Pulmonary artery endothelial cell (primary cell): Measurements from ENCODE around the gene SWI5. TPM values are rescaled to one million over a fixed set of nuclear protein-coding genes. Genes with fewer than 3 reads are reported as not detected.

Experiments used
- DNase-seq: peaks from one replicate; pipeline ENCODE4 v3.0.0-alpha.2; 2011; ENCODE audit warnings: low read depth, low spot score
- total RNA-seq: library from RNA; depleted of rRNA; stranded (reverse); fragments of >200 nt; gene quantifications from 2 replicates; pipeline ENCODE4 v1.2.3, GENCODE V29; 2014

The SWI5 gene
- total RNA-seq, 1 donor from 2014 or later: 32.4 TPM

DNA sequence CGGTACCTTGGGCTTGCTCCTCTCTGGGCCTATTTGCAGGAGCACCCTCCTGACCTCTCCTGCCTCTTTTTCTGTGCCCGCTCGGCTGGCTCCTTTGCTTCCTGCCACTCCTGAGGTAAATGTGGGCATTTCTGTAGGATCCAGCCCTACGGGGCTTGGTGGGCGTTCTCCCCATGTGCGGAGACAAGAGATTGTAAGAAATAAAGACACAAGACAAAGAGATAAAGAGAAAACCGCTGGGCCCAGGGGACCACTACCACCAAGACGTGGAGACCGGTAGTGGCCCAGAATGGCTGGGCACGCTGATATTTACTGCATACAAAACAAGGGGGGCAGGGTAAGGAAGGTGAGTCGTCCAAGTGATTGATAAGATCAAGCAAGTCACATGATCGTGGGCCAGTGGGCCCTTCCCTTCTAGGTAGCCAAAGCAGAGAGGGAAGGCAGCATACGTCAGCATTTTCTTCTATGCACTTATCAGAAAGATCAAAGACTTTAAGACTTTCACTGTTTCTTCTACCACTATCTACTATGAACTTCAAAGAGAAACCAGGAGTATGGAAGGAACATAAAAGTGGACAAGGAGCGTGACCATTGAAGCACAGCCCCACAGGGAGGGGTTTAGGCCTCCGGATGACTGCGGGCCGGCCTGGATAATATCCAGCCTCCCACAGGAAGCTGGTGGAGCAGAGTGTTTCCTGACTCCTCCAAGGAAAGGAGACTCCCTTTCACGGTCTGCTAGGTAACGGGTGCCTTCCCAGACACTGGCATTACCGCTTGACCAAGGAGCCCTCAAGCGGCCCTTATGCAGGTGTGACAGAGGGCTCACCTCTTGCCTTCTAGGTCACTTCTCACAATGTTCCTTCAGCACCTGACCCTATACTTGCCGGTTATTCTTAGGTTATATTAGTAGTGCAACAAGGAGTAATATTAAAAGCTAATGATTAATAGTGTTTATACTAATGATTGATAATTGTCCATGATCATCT, 3.3 kb downstream of the SWI5 start:
- peak; percentile 35 for DNase-seq

- no peak for DNase-seq
Observed at GRCh38 chr9:128280084-128280622, 4.1 kb downstream of the SWI5 start.

- DNase-seq: peak; percentile 27
Observed at GRCh38 chr9:128282500-128282899, 6.4 kb downstream of the SWI5 start.

GRCh38 chr9:128285033-128285784, 9.1 kb downstream of the SWI5 start:
- DNase-seq: no peak

DNA sequence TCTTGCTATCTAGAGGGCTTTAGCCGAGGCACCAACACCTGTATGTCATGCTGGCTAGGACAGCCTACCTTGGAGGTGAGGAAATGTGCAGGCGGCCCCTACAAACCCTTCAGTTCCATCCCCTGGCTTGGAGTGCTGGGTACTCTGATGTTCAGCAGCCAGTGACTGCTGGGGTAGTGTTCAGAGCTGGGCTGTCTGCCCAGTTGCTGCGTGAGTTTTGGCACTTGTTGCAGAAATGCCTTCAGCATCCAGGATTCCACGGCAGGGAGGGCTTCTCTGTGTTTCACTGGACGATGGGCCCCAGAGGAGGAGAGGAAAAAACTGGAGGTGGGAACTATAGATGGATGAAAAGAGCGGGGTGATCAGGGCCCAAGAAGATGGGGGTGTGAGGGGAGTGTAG, 10.4 kb downstream of the SWI5 start:
- no peak for DNase-seq

DNA sequence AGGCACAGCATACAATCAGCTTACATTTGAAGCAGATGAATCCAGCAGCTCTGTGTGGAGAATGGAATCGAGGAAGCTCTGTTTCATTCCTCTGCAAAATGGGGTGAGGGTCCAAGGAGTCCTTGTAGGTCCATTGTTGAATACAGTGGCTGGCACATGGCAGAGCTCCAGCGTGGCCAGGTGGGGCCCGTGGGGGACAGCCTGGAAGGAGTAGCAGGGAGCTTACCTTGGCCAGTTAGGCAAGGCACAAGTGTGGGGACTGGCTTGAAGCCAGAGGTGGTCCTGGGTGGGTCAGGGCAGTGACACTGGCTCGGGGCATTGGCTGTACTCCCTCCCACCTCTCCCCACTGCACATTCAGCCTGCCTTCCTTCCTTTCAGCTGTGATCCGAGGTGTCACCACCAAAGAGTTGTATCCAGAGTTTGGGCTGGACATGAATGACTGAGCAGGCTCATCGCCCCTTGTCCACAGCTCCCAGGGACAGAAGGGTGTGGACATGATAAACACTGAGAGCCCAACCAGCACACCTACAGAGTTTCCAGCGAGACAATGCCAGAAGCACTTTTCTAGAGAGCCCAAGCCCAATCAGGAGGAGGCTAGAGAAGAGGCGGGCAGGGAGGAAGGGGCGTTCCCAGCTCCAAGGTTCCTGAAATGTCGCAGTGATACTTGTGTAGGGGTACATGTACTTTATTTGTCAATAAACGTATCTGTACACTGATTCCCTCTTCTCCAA, 12.4 kb downstream of the SWI5 start:
- no peak for DNase-seq

DNA sequence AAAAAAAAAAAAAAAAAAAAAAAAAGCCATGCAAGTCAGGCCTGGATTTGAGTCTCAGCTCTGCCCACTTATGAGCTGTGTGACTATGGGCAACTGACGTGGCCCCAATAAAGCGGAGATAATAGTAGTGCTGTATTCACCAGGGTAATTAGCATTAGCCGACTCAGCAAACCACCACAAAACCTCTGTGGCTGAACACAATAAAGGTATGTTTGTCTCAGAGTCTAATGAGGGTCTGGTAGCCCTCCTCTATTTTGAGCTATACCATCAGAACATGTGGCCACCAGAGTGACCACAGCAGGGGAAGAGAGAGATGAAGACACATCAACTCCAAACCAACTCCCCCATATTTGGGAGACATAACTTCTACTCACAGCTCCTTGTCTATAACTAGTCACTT, 15.9 kb downstream of the SWI5 start:
- no peak for DNase-seq

GRCh38 chr9:128293091-128293490, 17.0 kb downstream of the SWI5 start:
- no peak for DNase-seq

DNA sequence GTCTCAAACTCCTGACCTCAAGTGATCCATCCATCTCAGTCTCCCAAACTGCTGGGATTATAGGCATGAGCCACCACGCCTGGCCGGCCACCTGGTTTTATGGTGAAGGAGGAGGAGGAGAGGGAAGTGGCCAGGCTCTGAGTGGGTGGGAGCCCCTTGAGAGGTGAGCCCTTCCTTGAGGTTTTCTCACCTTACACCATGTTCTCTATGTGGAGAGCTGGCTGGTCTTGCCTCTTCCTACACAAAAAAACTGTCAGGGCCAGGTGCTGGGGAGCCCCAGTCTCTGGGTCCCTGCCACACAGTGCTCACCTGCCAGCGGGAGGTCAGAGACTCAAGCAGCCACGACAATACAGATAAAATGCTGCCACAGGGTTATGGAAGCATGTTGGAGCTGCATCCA, 18.1 kb downstream of the SWI5 start:
- DNase-seq: no peak

- DNase-seq: no peak
Observed at GRCh38 chr9:128296340-128297220, 20.5 kb downstream of the SWI5 start.

GRCh38 chr9:128297221-128297773, 21.2 kb downstream of the SWI5 start:
- DNase-seq: no peak

DNA sequence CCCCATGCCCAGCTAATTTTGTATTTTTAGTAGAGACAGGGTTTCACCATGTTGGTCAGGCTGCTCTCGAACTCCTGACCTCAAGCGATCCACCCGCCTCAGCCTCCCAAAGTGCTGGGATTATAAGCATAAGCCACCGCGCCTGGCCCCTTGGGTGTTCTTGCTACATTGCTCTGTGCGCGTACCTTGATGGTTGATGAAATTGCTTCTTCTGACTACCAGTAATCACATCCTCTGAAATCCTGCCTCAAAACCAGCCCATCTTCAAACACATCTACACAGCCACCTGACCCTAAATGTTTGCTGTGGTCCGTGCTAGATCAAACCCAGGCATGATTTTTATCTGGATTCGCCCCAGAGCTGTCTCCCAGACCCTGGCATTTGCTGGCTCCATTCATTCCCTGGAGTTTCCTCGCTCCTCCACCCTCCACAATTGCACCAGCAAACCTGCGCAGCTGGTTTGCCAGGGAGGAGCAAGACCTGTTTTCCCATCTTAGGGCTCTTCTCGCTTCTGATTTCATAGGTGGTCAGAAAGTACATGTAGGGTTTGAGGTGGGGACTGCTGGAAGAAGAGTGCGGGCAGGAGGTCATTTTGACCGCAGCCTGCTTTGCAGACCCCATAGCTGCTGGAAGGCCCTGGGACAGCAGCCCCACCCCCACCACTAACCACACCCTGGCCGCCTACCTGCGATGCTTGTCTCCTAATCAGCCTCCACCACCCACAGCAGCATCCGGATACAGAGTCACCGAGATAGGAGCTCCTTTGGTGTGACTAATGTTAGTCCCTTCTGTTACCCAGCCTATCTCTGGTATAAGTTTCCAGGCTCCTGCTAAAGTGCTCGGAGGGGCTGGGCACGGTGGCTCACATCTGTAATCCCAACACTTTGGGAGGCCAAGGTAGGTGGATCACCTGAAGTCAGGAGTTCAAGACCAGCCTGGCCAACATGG, 22.7 kb downstream of the SWI5 start:
- no peak for DNase-seq

- no peak for DNase-seq
Observed at GRCh38 chr9:128304136-128304970, 28.3 kb downstream of the SWI5 start.

GRCh38 chr9:128304971-128305288, 28.9 kb downstream of the SWI5 start:
- no peak for DNase-seq

- DNase-seq: no peak
Observed at GRCh38 chr9:128309551-128309950, 33.5 kb downstream of the SWI5 start.

DNA sequence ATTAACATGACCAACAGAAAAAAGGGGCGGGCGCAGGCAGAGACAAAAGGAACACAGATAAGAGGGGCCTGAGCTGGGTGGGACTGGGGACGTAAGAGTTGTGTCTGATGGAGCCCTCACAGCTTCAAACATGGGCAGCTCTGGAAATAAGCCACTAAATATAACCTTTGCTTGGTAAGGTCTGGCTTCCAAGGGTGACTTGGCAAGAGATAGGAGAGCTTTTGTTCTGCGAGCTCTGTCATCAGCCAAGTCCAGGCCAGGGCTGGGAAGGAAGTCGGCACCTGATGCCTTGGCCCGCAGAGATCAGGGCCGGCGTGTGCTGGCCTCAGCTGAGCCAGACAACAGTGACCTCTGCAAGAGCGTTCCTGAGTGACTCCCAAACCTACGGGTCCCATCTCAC, 34.4 kb downstream of the SWI5 start:
- DNase-seq: no peak

DNA sequence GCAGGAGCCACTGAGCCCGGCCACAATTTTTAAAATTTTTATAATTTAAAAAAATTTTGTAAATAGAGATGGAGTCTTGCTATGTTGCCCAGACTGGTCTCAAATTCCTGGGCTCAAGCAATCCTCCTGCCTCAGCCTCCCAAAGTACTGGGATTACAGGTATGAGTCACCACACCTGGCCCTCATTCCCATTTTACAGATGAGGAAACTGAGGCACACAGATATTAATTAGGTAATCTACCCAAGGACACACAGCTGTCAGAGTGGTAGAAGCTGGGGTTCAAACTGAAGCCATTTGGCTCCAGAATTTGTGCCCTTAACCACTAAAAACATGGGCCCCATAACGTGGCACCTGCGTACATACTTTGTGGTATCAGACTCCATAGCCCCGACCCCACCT, 38.6 kb downstream of the SWI5 start:
- no peak for DNase-seq

GRCh38 chr9:128316421-128316820, 40.3 kb downstream of the SWI5 start:
- DNase-seq: no peak
